Fibroblast of villous mesenchyme (primary cell): ENCODE data around the gene CRYBA4. TPM values are rescaled to one million over a fixed set of nuclear protein-coding genes. Genes with fewer than 3 reads are reported as not detected.

Experiments
- DNase-seq: peaks from one replicate; pipeline ENCODE4 v3.0.0-alpha.2; 2010; ENCODE audit warnings: low read depth
- H3K4me3 ChIP-seq: 2 replicates; pipeline ENCODE4 v1.5.1; 2011; ENCODE audit warnings: low read depth, mild to moderate bottlenecking, low read length
- total RNA-seq: library from RNA; depleted of rRNA; stranded (reverse); fragments of >200 nt; gene quantifications from 2 replicates; pipeline ENCODE4 v1.2.3, GENCODE V29; 2012
- TF ChIP-seq, protein P1 (sequence below): IDR thresholded peaks from 2 replicates; pipeline ENCODE4 v1.5.1; 2012; ENCODE audit warnings: low read depth, mild to moderate bottlenecking, low read length; ENCODE audit not compliant: insufficient read depth

Gene CRYBA4
- total RNA-seq, 1 donor = not detected

GRCh38 chr22:26620197-26620596 lies 1.6 kb upstream of the CRYBA4 start:
- DNase-seq = no peak
- TF ChIP-seq, protein P1, sequence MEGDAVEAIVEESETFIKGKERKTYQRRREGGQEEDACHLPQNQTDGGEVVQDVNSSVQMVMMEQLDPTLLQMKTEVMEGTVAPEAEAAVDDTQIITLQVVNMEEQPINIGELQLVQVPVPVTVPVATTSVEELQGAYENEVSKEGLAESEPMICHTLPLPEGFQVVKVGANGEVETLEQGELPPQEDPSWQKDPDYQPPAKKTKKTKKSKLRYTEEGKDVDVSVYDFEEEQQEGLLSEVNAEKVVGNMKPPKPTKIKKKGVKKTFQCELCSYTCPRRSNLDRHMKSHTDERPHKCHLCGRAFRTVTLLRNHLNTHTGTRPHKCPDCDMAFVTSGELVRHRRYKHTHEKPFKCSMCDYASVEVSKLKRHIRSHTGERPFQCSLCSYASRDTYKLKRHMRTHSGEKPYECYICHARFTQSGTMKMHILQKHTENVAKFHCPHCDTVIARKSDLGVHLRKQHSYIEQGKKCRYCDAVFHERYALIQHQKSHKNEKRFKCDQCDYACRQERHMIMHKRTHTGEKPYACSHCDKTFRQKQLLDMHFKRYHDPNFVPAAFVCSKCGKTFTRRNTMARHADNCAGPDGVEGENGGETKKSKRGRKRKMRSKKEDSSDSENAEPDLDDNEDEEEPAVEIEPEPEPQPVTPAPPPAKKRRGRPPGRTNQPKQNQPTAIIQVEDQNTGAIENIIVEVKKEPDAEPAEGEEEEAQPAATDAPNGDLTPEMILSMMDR = no peak
- H3K4me3 ChIP-seq = no peak overlapping the region

GRCh38 chr22:26623984-26624383 lies 2.2 kb downstream of the CRYBA4 start:
- DNase-seq = no peak
- TF ChIP-seq, protein P1 = no peak
- H3K4me3 ChIP-seq = no peak overlapping the region

GRCh38 chr22:26624803-26625202 lies 3.0 kb downstream of the CRYBA4 start:
- TF ChIP-seq, protein P1 = no peak
- no peak for DNase-seq

DNA sequence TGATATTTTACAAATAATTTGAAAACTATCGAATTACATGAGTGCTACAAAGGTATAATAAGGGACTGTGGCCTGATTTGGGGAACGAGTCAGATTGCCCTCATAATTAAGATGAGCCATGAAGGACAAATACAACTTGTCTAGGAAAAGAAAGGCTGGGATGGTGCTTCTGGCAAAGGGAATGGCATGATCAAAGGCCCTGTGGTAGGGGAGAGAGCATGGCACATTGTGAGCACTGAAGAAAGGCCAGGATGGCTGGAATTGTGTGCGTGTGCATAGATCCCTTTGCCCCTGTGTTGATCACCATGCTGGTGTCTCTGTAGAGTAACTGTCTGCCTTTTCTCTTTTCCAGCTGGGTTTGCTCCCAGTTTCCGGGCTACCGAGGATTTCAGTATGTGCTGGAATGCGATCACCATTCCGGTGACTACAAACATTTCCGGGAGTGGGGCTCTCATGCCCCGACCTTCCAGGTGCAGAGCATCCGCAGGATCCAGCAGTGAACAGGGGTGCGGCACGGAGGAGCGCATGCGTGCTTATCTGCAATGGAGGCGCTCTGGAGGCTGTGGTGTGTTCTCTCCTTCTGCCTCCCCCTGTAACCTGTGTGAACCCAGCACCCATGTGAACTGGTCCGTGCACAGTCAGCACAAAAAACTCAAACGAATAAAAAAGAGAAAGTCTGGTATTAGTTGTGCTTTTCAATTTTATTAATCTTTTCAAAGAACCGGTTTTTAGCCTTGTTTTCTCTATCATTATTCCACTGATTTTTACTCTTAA lies 8.4 kb downstream of the CRYBA4 start:
- TF ChIP-seq, protein P1 = no peak

More at GRCh38 chr22:26624803-26625202, 3.0 kb downstream of the CRYBA4 start:
- no peak overlapping the region for H3K4me3 ChIP-seq

GRCh38 chr22:26631282-26631681 lies 9.5 kb downstream of the CRYBA4 start:
- H3K4me3 ChIP-seq = no peak overlapping the region
- TF ChIP-seq, protein P1 = no peak
- no peak for DNase-seq

More for the DNA sequence above, 8.4 kb downstream of the CRYBA4 start:
- no peak for DNase-seq
- H3K4me3 ChIP-seq = no peak overlapping the region

DNA sequence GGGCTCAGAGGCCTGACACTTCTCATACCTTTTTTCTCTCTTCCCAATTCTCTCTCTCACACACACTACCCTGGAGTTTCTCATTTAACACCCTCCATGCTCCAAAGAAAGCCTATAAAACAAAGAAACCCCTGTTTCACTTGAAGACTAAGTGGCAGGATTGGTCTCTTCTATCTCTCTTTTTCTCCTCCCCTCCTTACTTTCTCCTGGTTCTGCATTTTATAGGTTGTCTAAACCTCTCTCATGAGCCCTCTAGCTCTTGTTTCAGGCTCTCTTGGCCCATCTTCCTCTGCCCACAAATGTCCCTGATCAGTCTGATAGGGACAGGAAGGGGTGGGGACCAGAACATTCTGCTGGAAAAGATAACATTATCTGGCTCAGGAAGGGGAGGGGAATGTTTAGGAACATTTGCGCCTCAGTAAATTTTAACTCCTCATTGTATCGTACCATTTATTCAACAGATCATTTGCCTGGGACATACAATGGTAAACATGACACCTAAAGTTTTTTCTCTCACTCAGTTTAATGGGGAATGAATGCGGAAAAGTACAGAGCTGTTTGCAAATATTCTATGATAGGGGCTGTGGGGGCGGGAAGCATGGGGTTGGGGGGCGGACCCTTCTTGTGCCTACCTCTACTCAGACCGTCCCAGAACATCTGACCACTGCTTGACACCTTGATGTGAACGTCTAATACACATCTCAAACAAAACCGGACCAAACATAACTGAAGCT lies 10.8 kb downstream of the CRYBA4 start:
- DNase-seq = peak; percentile 55
- H3K4me3 ChIP-seq = no peak overlapping the region
- TF ChIP-seq, protein P1 = no peak
